ENCODE measurements around the gene NFKBIL1. TPM values are rescaled to one million over a fixed set of nuclear protein-coding genes. Genes with fewer than 3 reads are reported as not detected.
A peak's percentile ranks its signal among the peaks of the same experiment; 100 is the strongest.

The NFKBIL1 gene
- total and polyA plus RNA-seq, 8 donors: 0.45 to 51.9 (median 18.9) TPM

GRCh38 chr6:31558318-31558625 lies 10.9 kb downstream of the NFKBIL1 start:
- H3K27me3 ChIP-seq: no peaks in the 10 kb centered on the region
- intact Hi-C loops (cut with DNase I; ENCODE audit: low total_unique reads): no loop called here
- H3K4me1 ChIP-seq: peaks cover 4 to 65% (median 28%) of the 10 kb centered on the region in 4 donors
- H3K36me3 ChIP-seq: peaks cover 24 to 67% (median 60%) of the 10 kb centered on the region in 4 donors
- H3K4me3 ChIP-seq: peak overlapping the region in 1 of 4 donors; percentile 0
- H3K9me3 ChIP-seq: no peaks in the 10 kb centered on the region
- H3K27ac ChIP-seq: peak overlapping the region in 4 of 5 donors; percentile 54 to 82 (median 70)
- no peak for TF ChIP-seq EP300 (IDR thresholded peaks at IDR 0.05)
- TF ChIP-seq POLR2A (IDR thresholded peaks at IDR 0.05): no peak
- TF ChIP-seq POLR2AphosphoS5 (IDR thresholded peaks at IDR 0.05): no peak
- TF ChIP-seq CTCF (IDR thresholded peaks at IDR 0.05): no peak
- 76 to 89% (median 83%) methylated on average over 7 to 8 of the region's 8 CpGs for WGBS, 5 donors
- DNase-seq: no peak

GRCh38 chr6:31558631-31559500 lies 11.5 kb downstream of the NFKBIL1 start:
- H3K27me3 ChIP-seq: no peaks in the 10 kb centered on the region
- peak overlapping the region in 4 of 5 donors; percentile 54 to 82 (median 70) for H3K27ac ChIP-seq
- peaks cover 4 to 63% (median 28%) of the 10 kb centered on the region in 4 donors for H3K4me1 ChIP-seq
- H3K9me3 ChIP-seq: no peaks in the 10 kb centered on the region
- intact Hi-C loops (cut with DNase I; ENCODE audit: low total_unique reads): no loop called here
- peak overlapping the region in 2 of 4 donors; percentile 0 to 1 for H3K4me3 ChIP-seq
- TF ChIP-seq POLR2AphosphoS5 (IDR thresholded peaks at IDR 0.05) (no peak), EP300 (IDR thresholded peaks at IDR 0.05) (no peak), CTCF (IDR thresholded peaks at IDR 0.05) (no peak), POLR2A (IDR thresholded peaks at IDR 0.05) (no peak)
- WGBS, 5 donors: 74 to 83% (median 80%) methylated on average over 10 to 14 of the region's 14 CpGs
- peak in 1 of 2 donors; percentile 52 for DNase-seq
- peaks cover 24 to 61% (median 54%) of the 10 kb centered on the region in 4 donors for H3K36me3 ChIP-seq

GRCh38 chr6:31559606-31559957 lies 12.2 kb downstream of the NFKBIL1 start:
- H3K27ac ChIP-seq: peak overlapping the region in 4 of 5 donors; percentile 54 to 82 (median 70)
- H3K27me3 ChIP-seq: no peaks in the 10 kb centered on the region
- TF ChIP-seq CTCF (IDR thresholded peaks at IDR 0.05): no peak
- no peak for TF ChIP-seq POLR2AphosphoS5 (IDR thresholded peaks at IDR 0.05)
- no peak for TF ChIP-seq EP300 (IDR thresholded peaks at IDR 0.05)
- no peak for TF ChIP-seq POLR2A (IDR thresholded peaks at IDR 0.05)
- peaks cover 24 to 57% (median 51%) of the 10 kb centered on the region in 4 donors for H3K36me3 ChIP-seq
- WGBS, 5 donors: 66 to 79% (median 68%) methylated on average over 4 of the region's 4 CpGs
- DNase-seq: no peak
- H3K9me3 ChIP-seq: no peaks in the 10 kb centered on the region
- peaks cover 4 to 63% (median 28%) of the 10 kb centered on the region in 4 donors for H3K4me1 ChIP-seq
- H3K4me3 ChIP-seq: peak overlapping the region in 1 of 4 donors; percentile 1
- intact Hi-C loops (cut with DNase I; ENCODE audit: low total_unique reads): no loop called here

GRCh38 chr6:31559958-31560696 lies 12.7 kb downstream of the NFKBIL1 start:
- TF ChIP-seq POLR2A (IDR thresholded peaks at IDR 0.05) (no peak), EP300 (IDR thresholded peaks at IDR 0.05) (no peak), POLR2AphosphoS5 (IDR thresholded peaks at IDR 0.05) (peak in 2 of 3 donors; percentile 14 to 26), CTCF (IDR thresholded peaks at IDR 0.05) (no peak)
- Histone ChIP-seq H3K4me1 (peaks cover 4 to 63% (median 28%) of the 10 kb centered on the region in 4 donors), H3K9me3 (no peaks in the 10 kb centered on the region), H3K27ac (peak overlapping the region in 4 of 5 donors; percentile 54 to 82 (median 70)), H3K36me3 (peaks cover 24 to 57% (median 50%) of the 10 kb centered on the region in 4 donors), H3K27me3 (no peaks in the 10 kb centered on the region), H3K4me3 (no peak overlapping the region)
- 34 to 75% (median 72%) methylated on average over 7 of the region's 7 CpGs for WGBS, 5 donors
- intact Hi-C loops (cut with DNase I; ENCODE audit: low total_unique reads): no loop called here
- peak in 1 of 2 donors; percentile 62 for DNase-seq

Data from stomach (tissue), 9 donors.